Prostate gland (tissue), 2 donors: ENCODE measurements around the gene RAB7A. TPM values are rescaled to one million over a fixed set of nuclear protein-coding genes. Genes with fewer than 3 reads are reported as not detected.

Experiments
- DNase-seq: peaks from one replicate; pipeline ENCODE4 v3.0.0-alpha.2; 2019; ENCODE audit warnings: low spot score
- H3K27ac ChIP-seq, 2 donors: fragments of 200-600 bp; sonication (generic); 2 replicates each; pipeline ENCODE4 v1.5.1; 2017 to 2019
- H3K27me3 ChIP-seq: fragments of 200-600 bp; sonication (generic); replicated peaks from 2 replicates; pipeline ENCODE4 v1.5.1; 2019; ENCODE audit not compliant: insufficient read depth
- H3K36me3 ChIP-seq, 2 donors: fragments of 200-600 bp; sonication (generic); 1 replicate in 1 of 2; 2 replicates in 1 of 2; pipeline versions ENCODE4 v1.5.1 to v1.8.1; 2017 to 2019
- H3K4me1 ChIP-seq: fragments of 200-600 bp; sonication (generic); replicated peaks from 2 replicates; pipeline ENCODE4 v1.5.1; 2019
- H3K4me3 ChIP-seq, 2 donors: fragments of 200-600 bp; sonication (generic); 2 replicates each; pipeline ENCODE4 v1.5.1; 2017 to 2019
- H3K9me3 ChIP-seq: fragments of 200-600 bp; sonication (generic); 2 replicates; pipeline ENCODE4 v1.5.1; 2017
- POLR2A ChIP-seq: fragments of 450-650 bp; IDR thresholded peaks from one replicate; pipeline ENCODE4 v1.6.1; 2016; ENCODE audit warnings: antibody characterized with exemption, mild to moderate bottlenecking
- POLR2AphosphoS5 ChIP-seq: sonication (generic); formaldehyde crosslinking; IDR thresholded peaks from one replicate; pipeline ENCODE4 v1.6.1; 2017; ENCODE audit warnings: antibody characterized with exemption
- WGBS: methylation state at CpG from one replicate; pipeline ENCODE4 v1.1.5; 2018; 5-methylcytosine and 5-hydroxymethylcytosine counted together
- intact Hi-C: fragments of 100-400 bp; cut with DNase I; formaldehyde crosslinking; loops from one replicate; pipeline ENCODE4 v1.14.2; 2022
- total RNA-seq, 2 donors: library from RNA; depleted of rRNA; stranded (reverse); fragments of >200 nt; gene quantifications; one replicate each; pipeline ENCODE4 v1.1.0, GENCODE V29; 2016
- TF ChIP-seq, protein P1 (sequence below), 4 experiments: fragments of 200-600 bp in 2 of 4; fragments of 450-650 bp in 2 of 4; sonication (generic) in 2 of 4; IDR thresholded peaks; 1 replicate in 3 of 4; 2 replicates in 1 of 4; pipeline ENCODE4 v1.5.1; 2016 to 2019; ENCODE audit warnings: antibody characterized with exemption in 4 of 4, mild to moderate bottlenecking in 2 of 4, moderate library complexity in 2 of 4

Gene RAB7A
- total RNA-seq, 2 donors from 2014 or later = 88.2 to 125 TPM

DNA sequence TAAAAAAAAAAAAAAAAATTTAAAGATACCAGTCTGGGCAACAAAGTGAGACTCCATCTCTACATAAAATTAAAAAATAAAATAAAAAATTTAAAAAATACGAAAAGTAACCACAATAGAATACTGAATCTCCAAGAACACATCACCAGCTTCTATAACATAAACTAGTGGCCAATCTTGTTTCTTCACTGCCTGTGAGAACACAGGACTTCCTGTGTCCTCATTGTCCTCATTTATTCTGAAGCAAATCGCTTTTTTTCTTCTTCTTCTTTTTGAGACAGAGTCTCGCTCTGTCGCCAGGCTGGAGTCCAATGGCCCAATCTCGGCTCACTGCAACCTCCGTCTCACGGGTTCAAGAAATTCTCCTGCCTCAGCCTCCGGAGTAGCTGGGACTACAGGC is 28.6 kb upstream of the RAB7A start:
- H3K36me3 ChIP-seq = no peaks in the 10 kb centered on the region
- no peaks in the 10 kb centered on the region for H3K4me1 ChIP-seq
- intact Hi-C loops = no loop called here
- TF ChIP-seq POLR2A = no peak
- TF ChIP-seq POLR2AphosphoS5 = no peak
- TF ChIP-seq, protein P1, sequence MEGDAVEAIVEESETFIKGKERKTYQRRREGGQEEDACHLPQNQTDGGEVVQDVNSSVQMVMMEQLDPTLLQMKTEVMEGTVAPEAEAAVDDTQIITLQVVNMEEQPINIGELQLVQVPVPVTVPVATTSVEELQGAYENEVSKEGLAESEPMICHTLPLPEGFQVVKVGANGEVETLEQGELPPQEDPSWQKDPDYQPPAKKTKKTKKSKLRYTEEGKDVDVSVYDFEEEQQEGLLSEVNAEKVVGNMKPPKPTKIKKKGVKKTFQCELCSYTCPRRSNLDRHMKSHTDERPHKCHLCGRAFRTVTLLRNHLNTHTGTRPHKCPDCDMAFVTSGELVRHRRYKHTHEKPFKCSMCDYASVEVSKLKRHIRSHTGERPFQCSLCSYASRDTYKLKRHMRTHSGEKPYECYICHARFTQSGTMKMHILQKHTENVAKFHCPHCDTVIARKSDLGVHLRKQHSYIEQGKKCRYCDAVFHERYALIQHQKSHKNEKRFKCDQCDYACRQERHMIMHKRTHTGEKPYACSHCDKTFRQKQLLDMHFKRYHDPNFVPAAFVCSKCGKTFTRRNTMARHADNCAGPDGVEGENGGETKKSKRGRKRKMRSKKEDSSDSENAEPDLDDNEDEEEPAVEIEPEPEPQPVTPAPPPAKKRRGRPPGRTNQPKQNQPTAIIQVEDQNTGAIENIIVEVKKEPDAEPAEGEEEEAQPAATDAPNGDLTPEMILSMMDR (IDR thresholded peaks at IDR 0.05) = no peak
- H3K27me3 ChIP-seq = no peaks in the 10 kb centered on the region
- H3K4me3 ChIP-seq = no peak overlapping the region
- no peak for DNase-seq
- WGBS = 96% methylated on average over 8 of the region's 8 CpGs
- no peak overlapping the region for H3K27ac ChIP-seq
- H3K9me3 ChIP-seq = no peaks in the 10 kb centered on the region

DNA sequence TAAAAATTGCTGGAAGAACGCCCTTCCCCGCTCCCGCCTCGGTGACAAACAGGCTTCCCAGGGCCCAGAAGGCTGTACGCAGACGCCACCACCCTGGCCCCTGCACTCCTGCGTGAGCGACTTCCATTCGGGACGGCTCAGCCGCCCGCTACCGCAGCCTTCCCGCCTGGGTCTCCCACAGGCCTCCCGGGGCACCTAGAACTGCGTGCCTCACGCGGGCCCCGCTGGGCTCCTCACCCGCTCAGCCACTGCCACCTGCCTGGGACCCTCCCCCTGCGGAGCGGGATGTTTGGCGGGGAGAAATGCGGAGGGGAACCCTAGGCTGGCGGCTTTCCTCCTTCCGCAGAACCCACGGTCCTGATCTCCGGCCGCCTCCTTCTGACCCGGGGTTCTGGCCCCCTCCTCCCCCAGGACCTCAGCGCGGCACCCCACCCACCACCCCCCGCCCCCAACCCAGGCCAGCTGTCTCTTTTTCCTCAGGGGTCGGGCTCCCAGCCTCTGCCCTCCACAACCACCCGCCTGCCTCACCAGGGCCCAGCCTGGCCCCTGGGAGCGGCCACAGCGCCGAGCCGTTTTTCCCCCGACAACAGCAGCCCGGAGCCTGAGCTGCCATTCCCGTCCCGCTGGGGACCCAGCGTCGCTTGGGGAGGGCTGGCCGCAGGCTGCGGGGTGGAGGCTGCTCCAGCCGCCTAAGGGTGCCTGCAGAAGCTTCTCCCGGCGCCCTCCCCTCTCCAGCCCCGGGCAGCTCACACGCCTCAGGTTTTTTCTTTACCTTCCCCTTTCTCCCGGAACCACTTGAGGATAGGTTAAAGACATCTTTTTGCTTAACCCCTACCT is 27.6 kb upstream of the RAB7A start:
- peak overlapping the region; percentile 48 to 55 for H3K4me3 ChIP-seq
- peak; percentile 24 for DNase-seq

GRCh38 chr3:128701342-128702212 is 24.4 kb upstream of the RAB7A start:
- no peaks in the 10 kb centered on the region for H3K27me3 ChIP-seq
- DNase-seq = no peak
- H3K27ac ChIP-seq = no peak overlapping the region
- H3K36me3 ChIP-seq = no peaks in the 10 kb centered on the region
- no peak overlapping the region for H3K4me3 ChIP-seq
- intact Hi-C loops = no loop called here
- TF ChIP-seq POLR2AphosphoS5 (no peak), POLR2A (no peak)
- TF ChIP-seq, protein P1 (IDR thresholded peaks at IDR 0.05) = no peak
- H3K9me3 ChIP-seq = no peaks in the 10 kb centered on the region
- WGBS = 61% methylated on average over 11 of the region's 11 CpGs
- no peaks in the 10 kb centered on the region for H3K4me1 ChIP-seq

More for the DNA sequence above, 27.6 kb upstream of the RAB7A start:
- no peaks in the 10 kb centered on the region for H3K27me3 ChIP-seq
- no peaks in the 10 kb centered on the region for H3K4me1 ChIP-seq
- H3K9me3 ChIP-seq = no peaks in the 10 kb centered on the region
- 1% methylated on average over 44 of the region's 53 CpGs for WGBS
- TF ChIP-seq POLR2A = no peak
- TF ChIP-seq, protein P1 (IDR thresholded peaks at IDR 0.05) = peak in 1 of 4 experiments; percentile 4
- H3K27ac ChIP-seq = peak overlapping the region; percentile 84 to 86
- H3K36me3 ChIP-seq = no peaks in the 10 kb centered on the region
- intact Hi-C loops = no loop called here

DNA sequence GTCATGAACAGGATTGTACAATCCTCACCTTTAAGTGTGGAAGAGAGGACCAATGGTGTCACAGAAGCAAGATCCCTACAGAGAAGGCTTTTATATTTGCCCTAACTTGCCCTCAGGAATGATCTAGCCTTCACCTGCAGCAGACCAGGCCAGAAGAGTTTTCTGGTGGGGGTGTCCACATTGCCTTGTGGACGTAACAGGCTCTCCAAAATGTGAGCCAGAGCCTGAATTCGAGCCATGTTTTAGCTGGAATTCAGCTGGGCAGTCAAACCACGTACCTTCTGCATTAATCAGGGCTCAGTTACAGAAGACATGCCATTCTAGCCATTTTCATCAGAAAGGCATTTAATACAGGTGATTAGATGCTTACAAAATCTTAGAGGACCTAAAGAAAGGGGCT is 23.6 kb upstream of the RAB7A start:
- no peak overlapping the region for H3K27ac ChIP-seq
- no peaks in the 10 kb centered on the region for H3K36me3 ChIP-seq
- H3K4me1 ChIP-seq = no peaks in the 10 kb centered on the region
- no peaks in the 10 kb centered on the region for H3K9me3 ChIP-seq
- intact Hi-C loops = no loop called here
- H3K27me3 ChIP-seq = no peaks in the 10 kb centered on the region
- WGBS = 80% methylated on average over 3 of the region's 3 CpGs
- no peak overlapping the region for H3K4me3 ChIP-seq
- TF ChIP-seq POLR2A = no peak
- DNase-seq = no peak

GRCh38 chr3:128703561-128703960 is 22.4 kb upstream of the RAB7A start:
- no peak overlapping the region for H3K4me3 ChIP-seq
- H3K27ac ChIP-seq = no peak overlapping the region
- TF ChIP-seq POLR2A (no peak), POLR2AphosphoS5 (no peak)
- TF ChIP-seq, protein P1 (IDR thresholded peaks at IDR 0.05) = no peak
- no peaks in the 10 kb centered on the region for H3K4me1 ChIP-seq
- H3K27me3 ChIP-seq = no peaks in the 10 kb centered on the region
- no peak for DNase-seq
- H3K9me3 ChIP-seq = no peaks in the 10 kb centered on the region
- no peaks in the 10 kb centered on the region for H3K36me3 ChIP-seq
- 92% methylated on average over 5 of the region's 5 CpGs for WGBS
- intact Hi-C loops = no loop called here
